AG09309 (cell line): ENCODE measurements around the gene CLASP2.
"Not testable (repeated sequence)": the region's sequence is repeated elsewhere in the genome, so short reads cannot be mapped to it uniquely, and the experiment has no call there.

Source experiments
- DNase-seq: peaks from one replicate; pipeline ENCODE4 v3.0.0-alpha.2; 2010; ENCODE audit warnings: low read depth
- H3K4me3 ChIP-seq: 2 replicates; pipeline ENCODE4 v1.5.1; 2011; ENCODE audit warnings: mild to moderate bottlenecking, low read depth, low read length, moderate library complexity; ENCODE audit not compliant: control insufficient read depth
- CTCF ChIP-seq: IDR thresholded peaks from 2 replicates; pipeline ENCODE4 v1.5.1; 2011; ENCODE audit warnings: mild to moderate bottlenecking, low read depth, low read length, inconsistent platforms; ENCODE audit not compliant: insufficient read depth, control insufficient read depth; ENCODE audit errors: missing control alignments

Gene CLASP2

GRCh38 chr3:33447958-33448357 is 270.1 kb downstream of the CLASP2 start:
- no peak for TF ChIP-seq CTCF
- DNase-seq: no peak
- no peak overlapping the region for H3K4me3 ChIP-seq

- not testable (repeated sequence) for DNase-seq, H3K4me3 ChIP-seq
Measured at GRCh38 chr3:33447256-33447625, 270.8 kb downstream of the CLASP2 start.
